Measurements from ENCODE around the gene RBPMS2. TPM values are rescaled to one million over a fixed set of nuclear protein-coding genes. Genes with fewer than 3 reads are reported as not detected.

The RBPMS2 gene
- polyA plus RNA-seq, 1 of the 3 experiments (the other 2 are of a cell fraction): 6.5 TPM

GRCh38 chr15:64751464-64751863, 23.9 kb downstream of the RBPMS2 start:
- ChIA-PET POLR2A (no interaction called here), CTCF (interaction anchor here (0.9 to 6.5 kb wide), 3 partner anchors 20 to 57 kb away, joined by 3 to 54 read pairs (median 3); no protein-coding TSS in a partner anchor)
- no peaks in the 10 kb centered on the region for H3K27me3 ChIP-seq (ENCODE audit: insufficient read depth)
- H3K4me2 ChIP-seq: no peak overlapping the region
- no peak overlapping the region for H2AFZ ChIP-seq (ENCODE audit: low read depth)
- H3K79me2 ChIP-seq (ENCODE audit: insufficient read depth): no peaks in the 10 kb centered on the region
- DNase-seq: no peak
- H3K36me3 ChIP-seq (replicated peaks in 1 of 2; ENCODE audit: control insufficient read depth in 1 of 2, insufficient read depth in 2 of 2, low read length in 1 of 2): no peaks in the 10 kb centered on the region
- H4K20me1 ChIP-seq (ENCODE audit: insufficient read depth): peaks cover 5% of the 10 kb centered on the region; the same call in 1 of the 2 replicates
- no peak overlapping the region for H3K27ac ChIP-seq (ENCODE audit: low read depth in 2 of 2, low read length in 1 of 2)
- H3K9me2 ChIP-seq: no peaks in the 10 kb centered on the region
- peaks cover 5% of the 10 kb centered on the region for H3F3A ChIP-seq (replicated peaks; ENCODE audit: insufficient read depth)
- 92% methylated on average over 13 of the region's 13 CpGs for WGBS (ENCODE audit: low lambda C conversion rate)
- no peak overlapping the region for H3K9ac ChIP-seq
- H3K4me3 ChIP-seq (ENCODE audit: low read depth in 2 of 2, low read length in 1 of 2): no peak overlapping the region
- no peaks in the 10 kb centered on the region for H3K9me3 ChIP-seq
- H3K4me1 ChIP-seq (ENCODE audit: control insufficient read depth in 1 of 2, insufficient read depth in 2 of 2, low read depth in 1 of 2, low read length in 1 of 2): peaks cover 0 to 3% of the 10 kb centered on the region in 2 experiments; a peak in 1 of 4 replicates
- TF ChIP-seq EZH2phosphoT487 (IDR thresholded peaks at IDR 0.05; ENCODE audit: borderline replicate concordance, low read depth) (no peak), EP300 (IDR thresholded peaks at IDR 0.05; ENCODE audit: borderline replicate concordance in 1 of 2, low read depth in 1 of 2, low read length in 1 of 2) (no peak), MEF2A (IDR thresholded peaks at IDR 0.05; ENCODE audit: borderline replicate concordance, low read depth) (no peak), FOXJ3 (CRISPR knock-in tag; IDR thresholded peaks at IDR 0.05) (no peak), GABPA (IDR thresholded peaks at IDR 0.05; ENCODE audit: low read depth) (no peak), CHD2 (IDR thresholded peaks at IDR 0.05; ENCODE audit: low read length, partially characterized antibody) (no peak), USF2 (IDR thresholded peaks at IDR 0.05; ENCODE audit: borderline replicate concordance, low read depth, low read length) (no peak), JUND (IDR thresholded peaks at IDR 0.05) (no peak), RXRA (IDR thresholded peaks at IDR 0.05; ENCODE audit: borderline replicate concordance, low read depth) (no peak), MAX (IDR thresholded peaks at IDR 0.05; ENCODE audit: low read depth) (no peak), TEAD4 (IDR thresholded peaks at IDR 0.05; ENCODE audit: borderline replicate concordance, insufficient read depth) (no peak)

- Histone ChIP-seq H3K27ac (ENCODE audit: low read depth in 2 of 2, low read length in 1 of 2) (0 out of 4 replicates have a peak overlapping the region, but pooled peaks of 1 of the 2 experiments have one; percentile 7), H3K9ac (no peak overlapping the region), H3K9me3 (no peaks in the 10 kb centered on the region), H3K27me3 (ENCODE audit: insufficient read depth) (no peaks in the 10 kb centered on the region), H3K4me1 (ENCODE audit: control insufficient read depth in 1 of 2, insufficient read depth in 2 of 2, low read depth in 1 of 2, low read length in 1 of 2) (peaks cover 0 to 3% of the 10 kb centered on the region in 2 experiments; a peak in 1 of 4 replicates), H3K36me3 (replicated peaks in 1 of 2; ENCODE audit: control insufficient read depth in 1 of 2, insufficient read depth in 2 of 2, low read length in 1 of 2) (no peaks in the 10 kb centered on the region), H2AFZ (ENCODE audit: low read depth) (no peak overlapping the region), H3K4me3 (ENCODE audit: low read depth in 2 of 2, low read length in 1 of 2) (no peak overlapping the region), H3K79me2 (ENCODE audit: insufficient read depth) (no peaks in the 10 kb centered on the region), H3K9me2 (no peaks in the 10 kb centered on the region), H3F3A (replicated peaks; ENCODE audit: insufficient read depth) (peaks cover 5% of the 10 kb centered on the region), H4K20me1 (ENCODE audit: insufficient read depth) (peaks cover 5% of the 10 kb centered on the region; the same call in 1 of the 2 replicates), H3K4me2 (no peak overlapping the region)
- TF ChIP-seq FOXJ3 (CRISPR knock-in tag; IDR thresholded peaks at IDR 0.05) (no peak), RAD21 (IDR thresholded peaks at IDR 0.05; ENCODE audit: low read length) (peak; percentile 43), CTCF (IDR thresholded peaks at IDR 0.05) (peak; percentile 24; the same call in 1 of the 2 replicates), GABPA (IDR thresholded peaks at IDR 0.05; ENCODE audit: low read depth) (no peak), NRF1 (IDR thresholded peaks at IDR 0.05; ENCODE audit: low read depth, low read length) (no peak)
- CTCF ChIA-PET: interaction anchor here (0.8 to 6.5 kb wide), 9 partner anchors 9 to 64 kb away, joined by 3 to 54 read pairs (median 4); no protein-coding TSS in a partner anchor
- peak; percentile 70 for DNase-seq
- POLR2A ChIA-PET: no interaction called here
- 83% methylated on average over 21 of the region's 21 CpGs for WGBS (ENCODE audit: low lambda C conversion rate)
Measured at GRCh38 chr15:64749999-64750657, 25.3 kb downstream of the RBPMS2 start.
